HG02642 (cell line): ENCODE measurements around the gene PCBP3.
"Not testable (repeated sequence)": the region's sequence is repeated elsewhere in the genome, so short reads cannot be mapped to it uniquely, and the experiment has no call there.

Experiments
- ATAC-seq: cut with Tn5 transposase; IDR thresholded peaks from one replicate; pipeline ENCODE4 v1.9.1; 2021; ENCODE audit warnings: mild to moderate bottlenecking; ENCODE audit not compliant: unreplicated experiment, poor library complexity

Gene PCBP3

GRCh38 chr21:45801989-45802388, 158.5 kb downstream of the PCBP3 start:
- no peak for ATAC-seq

- ATAC-seq = no peak
Observed at GRCh38 chr21:45802425-45802824, 158.9 kb downstream of the PCBP3 start.

- no peak for ATAC-seq
Observed at GRCh38 chr21:45802956-45803617, 159.6 kb downstream of the PCBP3 start.

GRCh38 chr21:45803618-45804340, 160.3 kb downstream of the PCBP3 start:
- ATAC-seq = no peak

- no peak for ATAC-seq
Observed at GRCh38 chr21:45804809-45805313, 161.3 kb downstream of the PCBP3 start.

GRCh38 chr21:45805321-45805720, 161.8 kb downstream of the PCBP3 start:
- no peak for ATAC-seq

- ATAC-seq = no peak
Observed at GRCh38 chr21:45806042-45806441, 162.5 kb downstream of the PCBP3 start.

GRCh38 chr21:45808663-45809062, 165.1 kb downstream of the PCBP3 start:
- not testable (repeated sequence) for ATAC-seq

- ATAC-seq = no peak
Observed at GRCh38 chr21:45809421-45809820, 165.9 kb downstream of the PCBP3 start.

- no peak for ATAC-seq
Observed at GRCh38 chr21:45811136-45811535, 167.6 kb downstream of the PCBP3 start.

- not testable (repeated sequence) for ATAC-seq
Observed at GRCh38 chr21:45814210-45814940, 170.8 kb downstream of the PCBP3 start.

- ATAC-seq = not testable (repeated sequence)
Observed at GRCh38 chr21:45815781-45816180, 172.3 kb downstream of the PCBP3 start.

GRCh38 chr21:45816794-45817193, 173.3 kb downstream of the PCBP3 start:
- no peak for ATAC-seq

GRCh38 chr21:45817345-45817744, 173.8 kb downstream of the PCBP3 start:
- ATAC-seq = no peak

GRCh38 chr21:45818276-45818903, 174.9 kb downstream of the PCBP3 start:
- ATAC-seq = no peak

- no peak for ATAC-seq
Observed at GRCh38 chr21:45818904-45819285, 175.4 kb downstream of the PCBP3 start.

GRCh38 chr21:45819478-45820170, 176.1 kb downstream of the PCBP3 start:
- no peak for ATAC-seq

- ATAC-seq = no peak
Observed at GRCh38 chr21:45820171-45821091, 176.9 kb downstream of the PCBP3 start.
